Mucosa of descending colon (tissue), 3 donors: Measurements from ENCODE around the gene PRKCE. TPM values are rescaled to one million over a fixed set of nuclear protein-coding genes. Genes with fewer than 3 reads are reported as not detected.

Experiments
- ATAC-seq: fragments of 200-7000 bp; cut with Tn5 transposase; one replicate; pipeline ENCODE4 v1.9.1; 2020; ENCODE audit warnings: mild to moderate bottlenecking, moderate library complexity
- DNase-seq, 3 donors: peaks; one replicate each; pipeline ENCODE4 v3.0.0-alpha.2; 2020
- H3K36me3 ChIP-seq: fragments of 200-600 bp; one replicate; pipeline ENCODE4 v1.8.0; 2021; ENCODE audit warnings: low read depth, mild to moderate bottlenecking
- H3K4me1 ChIP-seq: fragments of 200-600 bp; one replicate; pipeline ENCODE4 v1.8.0; 2021; ENCODE audit warnings: low read depth, mild to moderate bottlenecking
- H3K4me3 ChIP-seq: fragments of 200-600 bp; one replicate; pipeline ENCODE4 v1.8.0; 2021; ENCODE audit warnings: mild to moderate bottlenecking
- H3K9me3 ChIP-seq: fragments of 200-600 bp; one replicate; pipeline ENCODE4 v1.8.0; 2021; ENCODE audit warnings: mild to moderate bottlenecking
- intact Hi-C, 2 donors: fragments of 100-400 bp; cut with DNase I in 1 of 2; cut with micrococcal nuclease in 1 of 2; formaldehyde crosslinking; loops; one replicate each; pipeline versions ENCODE4 v1.11.0 to v1.11.1; 2022; cut with DNase I, micrococcal nuclease
- total RNA-seq, 3 donors: library from RNA; stranded (reverse); fragmentation: NEBNext Ultra II Directional in 2 of 3; extraction: Animal tissue kit (Norgen Biotek cat#: 25700) in 2 of 3; gene quantifications; one replicate each; pipeline versions ENCODE4 v1.2.1 to v1.2.4, GENCODE V29; 2021 to 2023
- TF ChIP-seq, protein P1 (sequence below): fragments of 200-600 bp; IDR thresholded peaks from one replicate; pipeline ENCODE4 v1.8.0; 2022; ENCODE audit warnings: antibody characterized with exemption, mild to moderate bottlenecking
- donor health status: DM: no; HTN: no; CAD: no; lungs with moderate emphysema.
- donor health status: DM: no; HTN: no; CAD: no.
- donor health status: DM: no; HTN: yes; CAD: no.

Gene PRKCE
- total RNA-seq, 3 donors from 2014 or later, result 24.5 to 52.0 (median 32.7) TPM

DNA sequence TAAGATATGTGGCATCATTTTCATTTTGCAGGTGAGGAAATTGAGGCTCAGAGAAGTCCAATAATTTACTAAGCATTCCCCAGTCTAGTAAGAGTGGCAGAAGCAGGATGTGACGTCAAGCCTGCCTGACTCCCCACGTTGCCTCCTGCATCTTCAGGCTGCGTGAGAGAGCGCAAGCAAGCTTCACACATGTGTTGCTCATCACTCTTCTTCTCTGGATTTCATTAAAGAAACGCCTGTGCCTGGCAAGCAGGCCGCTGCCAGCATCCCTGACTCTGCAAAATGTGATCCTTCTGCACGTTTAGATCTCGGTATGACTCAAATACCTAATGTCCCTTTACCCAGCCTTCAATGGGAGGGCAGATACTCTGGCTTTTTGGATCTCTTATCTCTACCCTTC, 96.8 kb downstream of the PRKCE start:
- TF ChIP-seq, protein P1, sequence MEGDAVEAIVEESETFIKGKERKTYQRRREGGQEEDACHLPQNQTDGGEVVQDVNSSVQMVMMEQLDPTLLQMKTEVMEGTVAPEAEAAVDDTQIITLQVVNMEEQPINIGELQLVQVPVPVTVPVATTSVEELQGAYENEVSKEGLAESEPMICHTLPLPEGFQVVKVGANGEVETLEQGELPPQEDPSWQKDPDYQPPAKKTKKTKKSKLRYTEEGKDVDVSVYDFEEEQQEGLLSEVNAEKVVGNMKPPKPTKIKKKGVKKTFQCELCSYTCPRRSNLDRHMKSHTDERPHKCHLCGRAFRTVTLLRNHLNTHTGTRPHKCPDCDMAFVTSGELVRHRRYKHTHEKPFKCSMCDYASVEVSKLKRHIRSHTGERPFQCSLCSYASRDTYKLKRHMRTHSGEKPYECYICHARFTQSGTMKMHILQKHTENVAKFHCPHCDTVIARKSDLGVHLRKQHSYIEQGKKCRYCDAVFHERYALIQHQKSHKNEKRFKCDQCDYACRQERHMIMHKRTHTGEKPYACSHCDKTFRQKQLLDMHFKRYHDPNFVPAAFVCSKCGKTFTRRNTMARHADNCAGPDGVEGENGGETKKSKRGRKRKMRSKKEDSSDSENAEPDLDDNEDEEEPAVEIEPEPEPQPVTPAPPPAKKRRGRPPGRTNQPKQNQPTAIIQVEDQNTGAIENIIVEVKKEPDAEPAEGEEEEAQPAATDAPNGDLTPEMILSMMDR, result no peak
- ATAC-seq (no peak), DNase-seq (no peak)
- peaks cover 14% of the 10 kb centered on the region for H3K4me1 ChIP-seq
- intact Hi-C loops, result no loop called here
- no peak overlapping the region for H3K4me3 ChIP-seq
- no peaks in the 10 kb centered on the region for H3K9me3 ChIP-seq
- no peaks in the 10 kb centered on the region for H3K36me3 ChIP-seq

DNA sequence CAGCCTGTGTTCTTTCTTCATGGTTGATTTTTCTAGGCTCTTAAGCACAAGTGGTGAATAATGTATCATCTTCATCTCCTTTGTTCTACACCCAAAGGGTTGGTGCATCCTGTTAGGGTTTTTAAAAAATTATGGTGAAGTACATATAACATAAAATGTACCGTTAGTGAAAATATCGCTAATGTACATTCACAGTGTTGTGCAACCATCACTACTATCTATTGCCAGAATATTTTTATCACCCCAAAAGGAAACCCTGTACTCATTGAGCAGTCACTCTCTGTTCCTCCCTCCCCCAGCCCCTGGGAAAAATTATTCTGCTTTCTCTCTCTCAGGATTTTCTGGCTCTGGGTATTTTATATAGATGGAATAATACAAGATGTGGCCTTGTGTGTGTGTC, 98.5 kb downstream of the PRKCE start:
- no peak for ATAC-seq
- TF ChIP-seq, protein P1, result no peak
- Histone ChIP-seq H3K4me3 (no peak overlapping the region), H3K36me3 (no peaks in the 10 kb centered on the region), H3K9me3 (no peaks in the 10 kb centered on the region), H3K4me1 (peaks cover 5% of the 10 kb centered on the region)
- no peak for DNase-seq
- intact Hi-C loops, result no loop called here

DNA sequence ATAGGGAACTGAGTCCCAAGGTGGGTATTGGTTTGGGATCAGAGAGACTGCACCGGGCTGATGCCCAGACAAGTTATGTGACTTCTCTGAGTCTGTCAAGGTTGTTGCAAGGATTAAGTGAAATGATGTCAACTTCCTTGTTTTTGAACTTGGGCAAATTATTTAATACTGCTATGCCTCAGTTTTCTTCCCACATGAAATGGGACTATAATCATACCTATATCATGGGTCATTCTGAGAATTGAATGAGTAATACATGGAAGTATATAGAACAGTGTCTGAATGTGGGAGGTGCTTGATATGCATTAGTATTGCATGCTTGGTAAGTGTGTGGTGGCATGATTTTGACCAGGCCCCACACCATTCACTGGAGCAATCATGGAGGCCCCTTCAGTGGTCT, 99.0 kb downstream of the PRKCE start:
- Histone ChIP-seq H3K9me3 (no peaks in the 10 kb centered on the region), H3K36me3 (no peaks in the 10 kb centered on the region), H3K4me1 (peaks cover 2% of the 10 kb centered on the region), H3K4me3 (no peak overlapping the region)
- intact Hi-C loops, result no loop called here
- TF ChIP-seq, protein P1, result no peak
- DNase-seq, result no peak
- peak; percentile 13 for ATAC-seq

DNA sequence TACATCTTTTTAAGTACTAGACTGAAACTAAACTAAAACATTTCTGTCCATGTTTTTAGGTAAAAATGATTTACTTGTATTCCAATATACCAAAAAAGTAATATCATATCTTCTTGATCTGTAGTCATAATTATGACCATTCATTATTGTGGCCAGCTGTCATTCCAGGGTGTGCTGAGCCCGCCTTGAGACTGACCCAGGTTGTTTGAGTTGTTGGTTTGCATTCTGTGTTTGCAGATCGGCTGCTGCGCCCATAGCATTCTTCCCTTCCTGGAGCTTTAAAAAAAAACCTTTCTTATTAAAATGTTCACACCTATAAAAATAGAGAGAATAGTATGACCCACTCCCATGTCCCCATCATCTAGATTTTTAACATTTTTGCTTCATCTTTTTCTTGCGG, 101.9 kb downstream of the PRKCE start:
- intact Hi-C loops, result no loop called here
- Histone ChIP-seq H3K36me3 (no peaks in the 10 kb centered on the region), H3K9me3 (no peaks in the 10 kb centered on the region), H3K4me3 (no peak overlapping the region), H3K4me1 (no peaks in the 10 kb centered on the region)
- DNase-seq, result no peak
- TF ChIP-seq, protein P1, result no peak
- peak; percentile 38 for ATAC-seq

DNA sequence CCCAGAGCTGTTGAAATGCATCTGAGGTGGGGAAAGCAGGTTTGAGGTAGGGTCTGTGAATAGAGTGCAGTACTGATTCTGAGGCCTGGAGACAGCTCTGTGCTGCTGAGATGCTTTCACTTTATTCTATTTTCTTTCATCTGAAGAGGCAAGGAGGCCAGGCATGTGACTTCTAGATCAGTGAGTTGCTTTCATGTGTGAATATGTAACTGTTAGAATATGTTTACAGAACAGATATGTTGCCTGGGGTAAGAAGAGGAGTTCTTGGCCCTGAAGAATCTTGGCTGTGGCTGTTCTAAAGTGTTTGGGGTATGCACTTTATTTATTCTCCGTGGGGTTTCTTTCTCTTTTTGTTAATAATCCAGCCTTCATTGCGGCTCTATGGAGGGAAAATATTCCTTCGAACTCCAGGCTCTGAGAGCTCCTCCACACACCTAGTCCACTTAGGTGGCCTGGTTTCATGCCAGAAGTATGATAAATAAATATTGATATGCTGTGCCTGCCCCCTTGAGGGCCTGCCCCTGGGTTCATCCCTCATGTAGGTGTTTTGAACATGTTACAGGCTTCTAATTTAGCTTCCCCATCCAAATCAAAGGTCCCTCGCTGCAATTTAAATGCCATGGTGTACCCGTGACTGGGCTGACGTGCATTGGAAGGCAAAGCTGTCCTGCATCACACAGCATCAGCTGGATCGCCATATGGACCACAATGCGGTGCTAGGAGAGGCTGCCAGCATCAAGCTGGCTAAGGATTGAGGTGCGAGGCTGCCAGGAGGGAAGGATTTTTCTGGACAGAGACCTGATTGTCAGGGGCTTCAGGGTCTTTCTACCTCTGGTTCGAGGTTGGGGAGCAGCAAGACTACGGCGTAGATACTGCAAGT, 102.9 kb downstream of the PRKCE start:
- TF ChIP-seq, protein P1, result no peak
- H3K4me1 ChIP-seq, result no peaks in the 10 kb centered on the region
- DNase-seq (no peak), ATAC-seq (no peak)
- intact Hi-C loops, result no loop called here
- no peak overlapping the region for H3K4me3 ChIP-seq
- H3K9me3 ChIP-seq, result no peaks in the 10 kb centered on the region
- H3K36me3 ChIP-seq, result no peaks in the 10 kb centered on the region
